GM19025 (cell line): ENCODE results near the gene SRC.
"Not testable (repeated sequence)": the region's sequence is repeated elsewhere in the genome, so short reads cannot be mapped to it uniquely, and the experiment has no call there.

ENCODE experiments used
- ATAC-seq: cut with Tn5 transposase; IDR thresholded peaks from one replicate; pipeline ENCODE4 v1.9.1; 2021; ENCODE audit warnings: mild to moderate bottlenecking, low read depth, moderate library complexity; ENCODE audit not compliant: unreplicated experiment

SRC gene

GRCh38 chr20:37335642-37336368 lies 10.1 kb upstream of the SRC start:
- ATAC-seq, result no peak

GRCh38 chr20:37336369-37337207 lies 9.4 kb upstream of the SRC start:
- peak; percentile 72 for ATAC-seq

- no peak for ATAC-seq
These were observed 8.5 kb upstream of the SRC start for GRCh38 chr20:37337208-37337991.

- ATAC-seq, result not testable (repeated sequence)
These were observed 7.6 kb upstream of the SRC start for GRCh38 chr20:37338380-37338779.

- ATAC-seq, result no peak
These were observed 6.7 kb upstream of the SRC start for GRCh38 chr20:37339208-37339607.

- ATAC-seq, result not testable (repeated sequence)
These were observed 6.2 kb upstream of the SRC start for GRCh38 chr20:37339764-37340109.

- ATAC-seq, result no peak
These were observed 4.9 kb upstream of the SRC start for GRCh38 chr20:37340998-37341397.

GRCh38 chr20:37341632-37342031 lies 4.3 kb upstream of the SRC start:
- no peak for ATAC-seq

- no peak for ATAC-seq
These were observed 3.4 kb upstream of the SRC start for GRCh38 chr20:37342231-37343177.

- no peak for ATAC-seq
These were observed 2.5 kb upstream of the SRC start for GRCh38 chr20:37343212-37343993.

- ATAC-seq, result no peak
These were observed 2.0 kb upstream of the SRC start for GRCh38 chr20:37343994-37344355.

- no peak for ATAC-seq
These were observed 1.2 kb upstream of the SRC start for GRCh38 chr20:37344506-37345338.

- no peak for ATAC-seq
These were observed 245 bp downstream of the SRC start for GRCh38 chr20:37346236-37346534.

- no peak for ATAC-seq
These were observed 801 bp downstream of the SRC start for GRCh38 chr20:37346535-37347346.

- ATAC-seq, result no peak
These were observed 1.4 kb downstream of the SRC start for GRCh38 chr20:37347347-37347823.

- ATAC-seq, result no peak
These were observed 2.2 kb downstream of the SRC start for GRCh38 chr20:37347891-37348791.
